Large intestine (tissue), 3 donors: ENCODE measurements around the gene PMP22. TPM values are rescaled to one million over a fixed set of nuclear protein-coding genes. Genes with fewer than 3 reads are reported as not detected.
"Not testable (repeated sequence)": the region's sequence is repeated elsewhere in the genome, so short reads cannot be mapped to it uniquely, and the experiment has no call there.

Experiments used
- DNase-seq, 2 donors: peaks; one replicate each; pipeline versions ENCODE4 v3.0.0 to v3.0.0-alpha.2; 2013
- H3K27ac ChIP-seq: one replicate; pipeline ENCODE4 v1.5.1; 2013; ENCODE audit warnings: low read length
- H3K27me3 ChIP-seq: 2 replicates; pipeline ENCODE4 v1.6.1; 2013; ENCODE audit warnings: low read length; ENCODE audit not compliant: control insufficient read depth, insufficient read depth
- H3K36me3 ChIP-seq: 2 replicates; pipeline ENCODE4 v1.6.1; 2013; ENCODE audit warnings: low read length; ENCODE audit not compliant: control insufficient read depth, insufficient read depth
- H3K4me1 ChIP-seq: one replicate; pipeline ENCODE4 v1.6.1; 2013; ENCODE audit warnings: low read length; ENCODE audit not compliant: control insufficient read depth, insufficient read depth
- H3K4me3 ChIP-seq: one replicate; pipeline ENCODE4 v1.5.1; 2013; ENCODE audit warnings: low read length
- H3K9me3 ChIP-seq: one replicate; pipeline ENCODE4 v1.6.1; 2013; ENCODE audit warnings: mild to moderate bottlenecking, low read depth, low read length, moderate library complexity; ENCODE audit not compliant: control insufficient read depth
- WGBS: methylation state at CpG from one replicate; pipeline ENCODE4 v1.1.5; 2013; ENCODE audit warnings: low lambda C conversion rate; ENCODE audit not compliant: insufficient coverage; 5-methylcytosine and 5-hydroxymethylcytosine counted together
- polyA plus RNA-seq: library from polyadenylated mRNA; unstranded; fragments of 120-200 nt; gene quantifications from one replicate; pipeline ENCODE4 v1.2.1, GENCODE V29; 2013

PMP22 gene
- polyA plus RNA-seq, 1 donor = 74.0 TPM

DNA sequence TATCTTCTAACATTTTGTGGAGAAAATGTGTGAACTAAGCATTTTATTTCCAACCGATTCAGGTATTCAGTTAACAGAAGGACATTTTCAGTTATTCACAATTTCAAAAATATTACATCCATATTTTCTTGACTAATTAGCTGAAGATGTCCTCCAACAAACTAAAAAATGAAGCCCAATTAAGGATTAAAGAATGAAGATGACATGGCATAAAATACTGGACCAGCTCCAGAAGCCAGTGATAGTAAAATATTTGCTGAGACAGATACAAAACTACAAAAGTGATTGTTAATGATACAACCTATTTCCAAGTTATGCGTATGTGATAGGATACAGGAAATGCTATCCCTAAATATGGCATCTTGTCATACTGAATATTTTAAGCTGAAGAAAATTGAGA lies 48.6 kb downstream of the PMP22 start:
- no peaks in the 10 kb centered on the region for H3K36me3 ChIP-seq
- H3K9me3 ChIP-seq = no peaks in the 10 kb centered on the region
- H3K27me3 ChIP-seq = no peaks in the 10 kb centered on the region
- no peak overlapping the region for H3K4me3 ChIP-seq
- WGBS = 100% methylated on average over 2 of the region's 2 CpGs
- DNase-seq = no peak
- no peak overlapping the region for H3K27ac ChIP-seq
- no peaks in the 10 kb centered on the region for H3K4me1 ChIP-seq

DNA sequence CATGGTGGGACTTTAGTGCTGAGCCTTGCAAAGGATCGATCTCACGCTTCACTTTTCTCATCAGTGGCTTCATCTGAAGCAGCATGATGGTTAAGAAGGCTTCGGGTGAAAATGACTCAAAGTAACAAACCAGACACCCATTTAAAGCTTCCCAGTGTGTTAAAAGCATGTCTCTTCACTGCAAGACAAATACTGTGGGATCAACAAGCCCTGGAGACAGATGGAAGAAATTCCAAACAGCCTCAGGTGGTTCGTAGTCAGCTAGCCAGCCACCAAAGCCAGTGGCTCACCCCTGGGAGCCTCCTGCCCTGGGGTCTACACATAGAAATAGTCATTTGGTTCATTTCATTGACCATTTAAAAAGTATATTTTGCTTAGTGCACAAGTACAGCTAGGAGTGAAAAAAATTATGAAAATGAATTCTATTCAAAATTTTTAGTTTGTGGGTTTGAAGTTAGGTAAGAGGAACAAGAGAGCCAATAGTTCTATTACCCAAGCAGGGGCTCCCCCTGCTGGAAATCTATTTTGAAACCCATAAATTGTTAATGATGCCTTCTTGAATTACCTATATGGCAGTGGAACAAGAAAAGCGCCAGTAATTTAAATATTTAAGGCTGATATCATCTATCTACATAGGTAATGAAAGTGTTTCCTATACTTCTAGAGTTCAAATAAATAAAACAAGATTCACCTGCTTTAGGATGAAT lies 51.6 kb downstream of the PMP22 start:
- no peak for DNase-seq
- no peaks in the 10 kb centered on the region for H3K36me3 ChIP-seq
- no peaks in the 10 kb centered on the region for H3K4me1 ChIP-seq
- no peak overlapping the region for H3K27ac ChIP-seq
- no peaks in the 10 kb centered on the region for H3K9me3 ChIP-seq
- 50% methylated on average over 1 of the region's 5 CpGs for WGBS
- H3K4me3 ChIP-seq = no peak overlapping the region
- no peaks in the 10 kb centered on the region for H3K27me3 ChIP-seq

GRCh38 chr17:15210247-15210646 lies 54.9 kb downstream of the PMP22 start:
- no peak overlapping the region for H3K4me3 ChIP-seq
- no peaks in the 10 kb centered on the region for H3K27me3 ChIP-seq
- no peaks in the 10 kb centered on the region for H3K36me3 ChIP-seq
- no peaks in the 10 kb centered on the region for H3K4me1 ChIP-seq
- H3K27ac ChIP-seq = no peak overlapping the region
- no peak for DNase-seq
- WGBS = no CpG with 5 or more reads among the region's 1 CpG
- H3K9me3 ChIP-seq = no peaks in the 10 kb centered on the region

DNA sequence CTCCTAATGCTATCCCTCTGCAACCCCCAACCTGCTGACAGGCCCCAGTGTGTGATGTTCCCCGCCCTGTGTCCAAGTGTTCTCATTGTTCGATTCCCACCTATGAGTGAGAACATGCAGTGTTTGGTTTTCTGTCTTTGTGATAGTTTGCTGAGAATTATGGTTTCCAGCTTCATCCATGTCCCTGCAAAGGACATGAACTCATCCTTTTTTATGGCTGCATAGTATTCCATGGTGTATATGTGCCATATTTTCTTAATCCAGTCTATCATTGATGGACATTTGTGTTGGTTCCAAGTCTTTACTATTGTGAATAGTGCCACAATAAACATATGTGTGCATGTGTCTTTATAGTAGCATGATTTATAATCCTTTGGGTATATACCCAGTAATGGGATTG lies 62.1 kb downstream of the PMP22 start:
- not testable (repeated sequence) for H3K4me3 ChIP-seq, H3K9me3 ChIP-seq, H3K27me3 ChIP-seq, H3K4me1 ChIP-seq, DNase-seq, H3K36me3 ChIP-seq, H3K27ac ChIP-seq
- WGBS = no CpG with 5 or more reads among the region's 2 CpGs

- not testable (repeated sequence) for H3K4me1 ChIP-seq, H3K9me3 ChIP-seq, H3K27ac ChIP-seq, H3K36me3 ChIP-seq, H3K27me3 ChIP-seq, H3K4me3 ChIP-seq, DNase-seq
- WGBS = 100% methylated on average over 1 of the region's 2 CpGs
Observed at GRCh38 chr17:15200574-15200973, 64.6 kb downstream of the PMP22 start.

DNA sequence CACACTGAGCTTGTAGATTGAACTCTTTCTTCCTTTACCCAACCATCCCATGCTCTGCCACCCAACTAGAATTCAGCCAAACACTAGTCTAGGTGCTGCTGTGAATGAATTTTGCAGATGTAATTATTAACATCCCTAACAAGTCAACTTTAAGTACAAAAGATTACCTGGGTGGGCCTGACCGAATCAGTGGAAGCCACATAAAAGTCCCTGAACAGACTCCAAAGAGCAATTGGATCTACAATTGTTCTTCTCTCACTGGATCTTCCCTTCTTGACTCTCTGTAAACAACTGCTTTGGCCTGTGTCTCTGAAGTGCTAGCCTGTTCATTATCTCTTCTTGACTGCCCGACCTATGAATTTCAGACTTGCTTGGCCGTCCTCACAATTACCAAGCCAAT lies 67.9 kb downstream of the PMP22 start:
- DNase-seq = no peak
- Histone ChIP-seq H3K27me3 (no peaks in the 10 kb centered on the region), H3K4me3 (no peak overlapping the region), H3K4me1 (no peaks in the 10 kb centered on the region), H3K9me3 (no peaks in the 10 kb centered on the region), H3K27ac (no peak overlapping the region), H3K36me3 (no peaks in the 10 kb centered on the region)
- 100% methylated on average over 1 of the region's 3 CpGs for WGBS

DNA sequence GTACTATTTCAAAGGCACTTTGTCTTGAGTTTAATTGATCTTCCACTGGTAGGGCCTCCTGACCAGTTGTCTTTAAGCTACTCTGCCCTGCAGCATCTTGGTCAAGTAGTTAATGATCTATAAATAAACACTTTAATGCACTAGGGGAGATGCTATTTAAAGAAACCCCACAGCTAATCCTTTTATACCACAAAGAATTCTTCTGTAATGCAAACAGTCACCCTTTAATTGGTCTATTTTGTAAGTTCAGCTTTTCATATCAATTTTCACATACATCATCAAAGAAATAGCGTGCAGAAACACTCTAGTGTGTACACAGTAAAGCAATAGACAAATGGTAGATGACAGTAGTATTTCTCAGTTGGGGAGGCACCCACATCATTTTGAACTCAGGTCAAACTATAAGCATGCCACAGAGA lies 70.3 kb downstream of the PMP22 start:
- H3K27me3 ChIP-seq = no peaks in the 10 kb centered on the region
- no peaks in the 10 kb centered on the region for H3K4me1 ChIP-seq
- no peak for DNase-seq
- no CpG with 5 or more reads among the region's 1 CpG for WGBS
- no peaks in the 10 kb centered on the region for H3K9me3 ChIP-seq
- no peak overlapping the region for H3K4me3 ChIP-seq
- no peaks in the 10 kb centered on the region for H3K36me3 ChIP-seq
- no peak overlapping the region for H3K27ac ChIP-seq

DNA sequence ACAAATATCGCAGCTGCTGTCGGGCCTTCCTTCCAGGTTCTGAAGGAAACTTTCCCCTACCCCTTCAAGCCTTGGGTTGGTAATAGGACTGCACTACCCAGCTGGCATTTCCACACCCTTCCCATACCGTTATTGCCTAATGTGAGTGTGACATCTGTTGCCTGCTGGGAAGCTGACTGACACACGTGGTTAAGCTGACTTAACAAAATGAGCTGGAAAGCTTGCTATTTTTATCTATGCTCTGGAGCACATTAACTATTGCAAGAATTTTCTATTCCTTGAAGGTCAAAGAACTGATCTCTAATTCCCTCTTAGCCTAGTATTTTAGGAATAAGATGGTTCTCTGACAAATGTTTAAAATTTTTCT lies 79.5 kb downstream of the PMP22 start:
- Histone ChIP-seq H3K4me3 (no peak overlapping the region), H3K27me3 (no peaks in the 10 kb centered on the region), H3K9me3 (no peaks in the 10 kb centered on the region), H3K36me3 (no peaks in the 10 kb centered on the region), H3K4me1 (no peaks in the 10 kb centered on the region), H3K27ac (no peak overlapping the region)
- WGBS = no CpG with 5 or more reads among the region's 4 CpGs
- peak in 1 of 2 donors; percentile 29 for DNase-seq

DNA sequence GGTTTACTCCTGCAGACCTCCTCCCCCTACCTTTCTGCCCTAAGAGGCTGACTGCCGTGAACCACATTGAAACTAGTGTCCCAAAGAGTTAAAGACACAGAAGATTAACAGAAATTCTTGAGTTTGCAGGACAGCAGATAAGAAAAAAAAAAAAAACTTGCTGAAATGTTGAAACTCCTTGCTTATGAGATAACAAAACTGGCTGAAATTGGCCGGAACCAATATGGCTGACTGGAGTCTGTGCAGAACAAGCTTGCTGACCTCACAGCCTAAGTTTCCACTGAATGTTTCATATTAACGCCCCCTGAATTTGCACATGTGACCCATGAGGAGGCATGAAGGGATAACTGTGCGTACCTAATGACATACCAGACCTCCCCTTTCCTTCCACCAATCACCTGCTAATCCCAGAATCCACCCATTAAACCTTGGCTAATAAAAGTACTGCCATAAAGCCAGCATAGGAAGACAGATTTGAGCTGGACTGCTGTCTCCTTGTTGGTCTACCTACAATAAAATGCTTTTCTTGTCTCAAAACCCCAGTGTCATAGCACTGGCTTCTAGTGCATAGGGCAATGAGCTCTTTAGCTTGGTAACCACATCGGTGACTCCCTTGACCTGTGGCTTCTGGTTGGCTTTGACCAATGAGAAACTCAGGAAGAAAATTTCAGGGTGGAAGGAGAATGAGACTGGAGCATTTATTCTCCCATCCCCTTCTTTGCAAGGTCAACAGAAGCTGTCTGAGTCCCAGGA lies 80.1 kb downstream of the PMP22 start:
- Histone ChIP-seq H3K27me3 (no peaks in the 10 kb centered on the region), H3K4me3 (no peak overlapping the region), H3K4me1 (no peaks in the 10 kb centered on the region), H3K27ac (no peak overlapping the region), H3K9me3 (no peaks in the 10 kb centered on the region), H3K36me3 (no peaks in the 10 kb centered on the region)
- no peak for DNase-seq
- WGBS = 60% methylated on average over 1 of the region's 5 CpGs

DNA sequence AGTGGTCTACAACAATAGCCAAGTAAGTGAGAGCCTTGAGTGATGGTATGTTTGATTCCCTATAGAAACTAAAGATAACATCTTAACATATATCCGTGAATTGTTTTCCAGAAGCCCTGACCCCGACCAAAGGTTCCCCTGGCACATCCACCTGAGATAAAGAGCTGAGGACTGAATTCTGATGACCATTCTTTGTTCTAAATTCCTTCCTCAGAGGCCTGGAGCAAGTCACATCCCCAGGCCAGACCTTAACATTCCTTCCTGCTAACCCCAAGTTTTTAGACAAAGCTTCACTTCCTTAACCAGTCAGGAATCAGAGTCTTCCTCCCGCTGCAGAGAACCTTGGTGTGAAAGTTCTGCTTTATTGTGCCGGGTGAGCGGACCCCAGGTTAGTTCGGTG lies 83.3 kb downstream of the PMP22 start:
- Histone ChIP-seq H3K27me3 (no peaks in the 10 kb centered on the region), H3K4me1 (no peaks in the 10 kb centered on the region), H3K36me3 (no peaks in the 10 kb centered on the region), H3K4me3 (no peak overlapping the region), H3K9me3 (no peaks in the 10 kb centered on the region), H3K27ac (no peak overlapping the region)
- WGBS = no CpG with 5 or more reads among the region's 6 CpGs
- DNase-seq = no peak

DNA sequence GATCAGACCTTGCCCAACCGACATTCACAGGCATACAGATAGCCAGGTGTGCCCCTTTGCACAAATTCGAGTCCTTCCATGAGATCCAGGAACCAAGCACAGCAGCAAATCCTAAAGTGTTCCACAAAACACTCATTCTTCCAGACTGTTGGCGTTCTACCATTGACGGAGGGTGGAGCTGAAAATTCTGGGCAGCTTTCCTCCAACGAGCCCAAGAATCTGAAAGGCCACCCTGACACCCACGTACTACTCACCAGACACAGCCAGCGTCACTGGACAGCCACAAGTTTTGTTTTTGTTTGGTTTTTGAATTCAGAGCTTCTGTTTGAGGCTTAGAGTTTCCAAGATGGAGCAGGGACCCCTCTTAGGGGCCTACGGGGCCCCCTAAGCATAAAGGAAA lies 83.8 kb downstream of the PMP22 start:
- H3K9me3 ChIP-seq = no peaks in the 10 kb centered on the region
- 100% methylated on average over 1 of the region's 8 CpGs for WGBS
- H3K4me1 ChIP-seq = no peaks in the 10 kb centered on the region
- H3K36me3 ChIP-seq = no peaks in the 10 kb centered on the region
- H3K27ac ChIP-seq = no peak overlapping the region
- no peak overlapping the region for H3K4me3 ChIP-seq
- H3K27me3 ChIP-seq = no peaks in the 10 kb centered on the region
- DNase-seq = no peak
